Osteoblast (primary cell): ENCODE data around the gene KIF27. TPM values are rescaled to one million over a fixed set of nuclear protein-coding genes. Genes with fewer than 3 reads are reported as not detected.
"Not testable (repeated sequence)": the region's sequence is repeated elsewhere in the genome, so short reads cannot be mapped to it uniquely, and the experiment has no call there.

Experiments
- DNase-seq: peaks from one replicate; pipeline ENCODE4 v3.0.0; 2011; ENCODE audit warnings: low spot score, mixed read lengths; ENCODE audit not compliant: insufficient read length; ENCODE audit errors: missing footprints
- H2AFZ ChIP-seq: 2 replicates; pipeline ENCODE4 v1.6.0; 2011; ENCODE audit warnings: mild to moderate bottlenecking, low read length
- H3K27ac ChIP-seq: 2 replicates; pipeline ENCODE4 v1.5.1; 2011; ENCODE audit warnings: mild to moderate bottlenecking, low read depth, low read length, moderate library complexity
- H3K27me3 ChIP-seq: 2 replicates; pipeline ENCODE4 v1.6.0; 2012; ENCODE audit warnings: mild to moderate bottlenecking, control low read depth, inconsistent platforms, low read length, moderate library complexity; ENCODE audit not compliant: insufficient read depth
- H3K36me3 ChIP-seq: 2 replicates; pipeline ENCODE4 v1.5.1; 2011; ENCODE audit warnings: mild to moderate bottlenecking, low read length, control low read depth, moderate library complexity; ENCODE audit not compliant: insufficient read depth
- H3K4me1 ChIP-seq: 2 replicates; pipeline ENCODE4 v1.5.1; 2011; ENCODE audit warnings: mild to moderate bottlenecking, low read length, control low read depth, moderate library complexity; ENCODE audit not compliant: insufficient read depth
- H3K4me2 ChIP-seq: 2 replicates; pipeline ENCODE4 v1.6.0; 2011; ENCODE audit warnings: mild to moderate bottlenecking, low read length; ENCODE audit not compliant: insufficient read depth
- H3K4me3 ChIP-seq: fragments of 200-600 bp; sonication (generic); 3 replicates; pipeline ENCODE4 v1.5.1; 2012; ENCODE audit warnings: mild to moderate bottlenecking, low read length, inconsistent platforms; ENCODE audit not compliant: insufficient read depth
- H3K79me2 ChIP-seq: 2 replicates; pipeline ENCODE4 v1.6.0; 2012; ENCODE audit warnings: mild to moderate bottlenecking, low read length, control low read depth, inconsistent platforms; ENCODE audit not compliant: insufficient read depth
- H3K9me3 ChIP-seq: 2 replicates; pipeline ENCODE4 v1.5.1; 2011; ENCODE audit warnings: low read depth, low read length, control low read depth
- H4K20me1 ChIP-seq: 2 replicates; pipeline ENCODE4 v1.6.0; 2012; ENCODE audit warnings: mild to moderate bottlenecking, low read length, control low read depth; ENCODE audit not compliant: insufficient read depth
- CTCF ChIP-seq: IDR thresholded peaks from 2 replicates; pipeline ENCODE4 v1.5.1; 2011; ENCODE audit warnings: mild to moderate bottlenecking, low read depth, low read length, moderate library complexity; ENCODE audit errors: extremely low read depth
- total RNA-seq: library from RNA; depleted of rRNA; stranded (reverse); fragments of >200 nt; gene quantifications from 2 replicates; pipeline ENCODE4 v1.2.3, GENCODE V29; 2012

Gene KIF27
- total RNA-seq, 1 donor, result 6.2 TPM

- H3K36me3 ChIP-seq, result peaks cover 3% of the 10 kb centered on the region
- H3K79me2 ChIP-seq, result peaks cover 9% of the 10 kb centered on the region
- peaks cover 12% of the 10 kb centered on the region for H3K4me1 ChIP-seq
- H3K4me2 ChIP-seq, result no peak overlapping the region
- no peak overlapping the region for H2AFZ ChIP-seq
- H3K9me3 ChIP-seq, result no peaks in the 10 kb centered on the region
- peak; percentile 82 for DNase-seq
- H3K27me3 ChIP-seq, result no peaks in the 10 kb centered on the region
- H3K27ac ChIP-seq, result no peak overlapping the region
- no peaks in the 10 kb centered on the region for H4K20me1 ChIP-seq
- TF ChIP-seq CTCF, result no peak
- no peak overlapping the region for H3K4me3 ChIP-seq
Observed at GRCh38 chr9:83959061-83959460, 37.8 kb upstream of the KIF27 start.

- no peaks in the 10 kb centered on the region for H3K27me3 ChIP-seq
- H3K79me2 ChIP-seq, result peaks cover 9% of the 10 kb centered on the region
- peaks cover 7% of the 10 kb centered on the region for H3K36me3 ChIP-seq
- H4K20me1 ChIP-seq, result no peaks in the 10 kb centered on the region
- no peak for DNase-seq
- peak overlapping the region; percentile 99 for H2AFZ ChIP-seq
- peak overlapping the region; percentile 74 for H3K4me2 ChIP-seq
- no peak overlapping the region for H3K27ac ChIP-seq
- no peaks in the 10 kb centered on the region for H3K9me3 ChIP-seq
- H3K4me1 ChIP-seq, result peaks cover 9% of the 10 kb centered on the region
- H3K4me3 ChIP-seq, result peak overlapping the region; percentile 83
- TF ChIP-seq CTCF, result no peak
Observed at GRCh38 chr9:83957248-83957513, 35.9 kb upstream of the KIF27 start.

- peak overlapping the region; percentile 99 for H2AFZ ChIP-seq
- peak; percentile 96 for DNase-seq
Observed at GRCh38 chr9:83956436-83957247, 35.4 kb upstream of the KIF27 start.

GRCh38 chr9:83956086-83956435 lies 34.8 kb upstream of the KIF27 start:
- H3K4me2 ChIP-seq, result peak overlapping the region; percentile 74
- H3K27ac ChIP-seq, result peak overlapping the region; percentile 71
- H3K36me3 ChIP-seq, result peaks cover 13% of the 10 kb centered on the region
- H3K4me3 ChIP-seq, result peak overlapping the region; percentile 83
- H3K27me3 ChIP-seq, result no peaks in the 10 kb centered on the region
- H3K79me2 ChIP-seq, result peaks cover 9% of the 10 kb centered on the region
- no peaks in the 10 kb centered on the region for H3K9me3 ChIP-seq
- peak; percentile 57 for DNase-seq
- H4K20me1 ChIP-seq, result no peaks in the 10 kb centered on the region
- TF ChIP-seq CTCF, result no peak
- H2AFZ ChIP-seq, result peak overlapping the region; percentile 99
- H3K4me1 ChIP-seq, result peaks cover 8% of the 10 kb centered on the region

More at GRCh38 chr9:83956436-83957247, 35.4 kb upstream of the KIF27 start:
- Histone ChIP-seq H4K20me1 (no peaks in the 10 kb centered on the region), H3K4me1 (peaks cover 8% of the 10 kb centered on the region), H3K4me3 (peak overlapping the region; percentile 83), H3K4me2 (peak overlapping the region; percentile 74), H3K79me2 (peaks cover 9% of the 10 kb centered on the region), H3K9me3 (no peaks in the 10 kb centered on the region), H3K36me3 (peaks cover 12% of the 10 kb centered on the region), H3K27ac (peak overlapping the region; percentile 71), H3K27me3 (no peaks in the 10 kb centered on the region)
- no peak for TF ChIP-seq CTCF

GRCh38 chr9:83948096-83948495 lies 26.9 kb upstream of the KIF27 start:
- peaks cover 25% of the 10 kb centered on the region for H3K36me3 ChIP-seq
- not testable (repeated sequence) for H3K27me3 ChIP-seq, H3K79me2 ChIP-seq, H3K9me3 ChIP-seq, H4K20me1 ChIP-seq, H3K4me3 ChIP-seq, H3K4me1 ChIP-seq, H2AFZ ChIP-seq, H3K4me2 ChIP-seq, H3K27ac ChIP-seq, DNase-seq
